GM19455 (cell line): ENCODE measurements around the gene MMEL1.

Experiments used
- ATAC-seq: cut with Tn5 transposase; IDR thresholded peaks from one replicate; pipeline ENCODE4 v1.9.1; 2021; ENCODE audit not compliant: unreplicated experiment

The MMEL1 gene

DNA sequence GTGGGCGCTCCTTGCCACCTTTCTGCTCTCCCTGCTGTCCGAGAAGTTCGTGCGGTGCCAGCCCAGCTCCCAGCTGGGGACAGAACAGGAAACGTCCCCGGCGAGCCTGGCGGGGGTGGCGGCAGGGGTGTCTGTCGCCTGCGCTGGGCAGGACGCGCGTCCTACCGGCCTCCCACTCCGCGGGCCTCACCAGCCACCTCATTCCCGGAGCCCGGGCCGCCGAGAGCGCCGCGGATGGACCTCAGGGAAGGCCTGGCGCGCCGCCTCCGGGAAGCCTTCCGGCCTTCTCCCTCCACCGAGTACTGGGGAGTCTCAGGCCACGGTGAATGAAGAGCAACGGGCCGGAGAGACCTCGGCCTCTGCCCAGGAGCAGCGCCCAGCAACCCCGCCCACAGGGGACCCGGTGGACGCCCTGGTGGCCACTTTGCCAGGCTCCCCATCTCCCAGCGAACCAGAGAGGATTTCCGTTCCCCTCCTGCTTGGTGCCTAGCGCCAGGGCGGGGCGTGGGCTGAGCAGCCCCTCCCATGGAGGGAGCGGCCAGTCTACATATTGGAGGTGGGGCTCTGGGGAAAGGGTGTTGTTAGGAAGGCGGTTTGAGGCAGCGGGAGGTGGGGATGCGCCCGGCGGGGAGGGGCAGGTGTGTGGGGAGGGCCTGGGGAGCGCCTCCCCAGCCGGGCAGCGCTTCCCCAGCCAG lies 86.2 kb downstream of the MMEL1 start:
- peak; percentile 32 for ATAC-seq

DNA sequence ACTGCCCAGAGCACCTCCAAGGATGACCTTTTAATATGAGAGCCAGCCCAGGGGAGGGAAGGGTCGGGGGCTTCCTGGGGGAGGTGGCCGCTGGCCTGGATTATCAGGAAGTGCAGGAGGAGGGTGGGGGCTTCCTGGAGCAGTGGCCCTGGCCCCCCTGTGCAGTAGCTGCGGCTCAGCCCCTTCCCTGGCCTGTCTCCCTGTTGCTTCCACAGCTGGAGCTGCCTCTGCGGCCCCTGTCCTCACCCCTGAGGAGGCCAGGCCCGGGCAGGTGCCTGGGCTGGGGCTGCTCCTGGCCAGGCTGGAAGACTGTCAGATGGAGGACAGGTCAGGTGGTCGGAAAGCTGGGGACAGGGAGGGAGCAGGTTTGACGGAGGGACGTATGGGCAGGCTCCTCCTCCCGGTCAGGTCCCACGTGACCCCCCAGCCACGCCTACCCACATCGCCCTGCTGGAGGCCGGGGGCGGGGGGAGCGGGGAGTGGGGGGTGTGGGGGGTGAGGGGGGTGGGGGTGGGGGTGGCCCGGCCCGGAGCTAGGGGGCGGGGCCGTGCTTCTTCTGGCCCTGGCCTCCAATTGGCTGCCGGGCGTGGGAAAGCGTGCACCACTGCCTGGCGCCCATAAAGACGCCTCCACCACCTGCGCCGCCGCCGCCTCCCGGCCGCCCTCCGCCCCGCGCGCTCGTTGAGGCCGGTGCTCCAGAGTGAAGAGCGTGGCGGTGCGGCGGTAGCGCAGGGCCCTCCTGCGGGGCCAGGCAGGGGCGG lies 86.9 kb downstream of the MMEL1 start:
- peak; percentile 37 for ATAC-seq

DNA sequence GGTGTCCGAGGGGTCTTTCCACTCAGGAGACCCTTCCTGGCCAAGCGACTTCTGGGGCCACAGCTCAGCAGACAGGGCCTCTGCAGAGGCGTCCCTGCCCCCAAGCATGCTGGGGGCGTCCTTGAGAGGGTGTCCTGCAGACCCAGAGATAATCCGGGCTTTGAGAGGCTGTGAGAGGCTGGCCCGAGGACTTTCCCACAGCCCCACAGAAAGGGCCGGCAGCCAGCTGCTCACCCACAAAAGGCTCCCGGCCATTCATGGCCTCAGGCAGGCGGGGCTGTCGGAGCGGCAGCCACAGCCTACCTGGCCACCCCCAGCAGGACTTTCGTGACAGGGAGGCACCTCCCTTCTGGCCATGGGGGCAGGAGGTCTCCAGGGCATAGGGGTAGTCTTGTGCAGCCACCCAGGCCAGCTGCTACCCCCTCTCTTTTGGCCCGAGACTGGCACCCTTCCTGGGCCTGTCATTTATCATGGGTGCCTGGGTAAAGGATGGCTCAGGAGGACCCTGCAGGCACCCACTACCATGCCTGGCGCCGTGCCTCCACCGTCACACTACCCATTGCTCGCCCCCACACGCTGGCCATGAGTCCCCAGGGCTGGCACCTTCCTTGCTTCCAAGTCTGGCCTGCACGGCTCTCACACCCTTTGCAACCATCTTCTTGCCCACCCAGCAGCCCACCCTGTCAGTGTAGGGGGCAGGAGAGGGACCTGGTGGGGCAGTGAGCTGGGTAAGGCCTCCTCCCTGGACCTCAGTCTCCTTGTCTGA lies 87.8 kb downstream of the MMEL1 start:
- ATAC-seq, result no peak

DNA sequence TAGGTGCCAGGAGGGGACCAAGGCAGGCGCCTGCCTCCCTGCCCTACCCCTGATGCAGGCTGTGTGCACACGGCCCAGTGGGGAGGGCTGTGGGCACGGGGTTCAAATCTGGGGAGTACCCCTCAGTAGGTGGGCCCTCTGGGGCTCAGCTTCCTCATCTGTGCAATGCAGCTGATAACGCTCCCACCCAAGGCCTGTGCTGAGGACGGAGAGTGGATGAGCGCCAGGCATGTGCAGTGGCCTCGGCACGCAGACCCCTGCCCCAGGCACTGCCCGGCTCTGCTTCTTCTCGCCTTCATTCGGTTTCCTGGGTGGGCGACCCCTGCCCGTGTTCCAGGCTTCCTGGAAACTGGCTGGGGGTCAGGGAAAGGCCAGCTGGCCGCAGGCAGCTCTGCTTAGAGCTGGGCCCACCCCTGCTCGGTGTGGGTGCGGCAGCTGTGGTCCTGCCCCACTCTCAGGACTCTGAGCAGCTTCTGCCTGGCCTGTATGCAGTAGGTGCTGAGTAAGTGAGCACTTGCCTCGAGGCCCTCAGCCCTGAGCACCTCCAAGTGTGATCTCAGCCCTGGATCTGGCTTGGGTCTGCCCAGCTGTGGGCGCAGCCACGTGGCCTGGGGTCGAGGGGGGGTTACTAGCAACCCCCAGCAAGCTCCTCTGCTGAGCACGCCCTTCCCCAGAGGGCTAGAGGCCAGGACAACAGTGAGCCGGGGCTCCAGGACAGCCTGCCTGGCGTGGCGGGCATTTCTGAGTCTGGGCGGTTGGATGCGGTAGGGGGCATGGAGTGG lies 88.5 kb downstream of the MMEL1 start:
- no peak for ATAC-seq

DNA sequence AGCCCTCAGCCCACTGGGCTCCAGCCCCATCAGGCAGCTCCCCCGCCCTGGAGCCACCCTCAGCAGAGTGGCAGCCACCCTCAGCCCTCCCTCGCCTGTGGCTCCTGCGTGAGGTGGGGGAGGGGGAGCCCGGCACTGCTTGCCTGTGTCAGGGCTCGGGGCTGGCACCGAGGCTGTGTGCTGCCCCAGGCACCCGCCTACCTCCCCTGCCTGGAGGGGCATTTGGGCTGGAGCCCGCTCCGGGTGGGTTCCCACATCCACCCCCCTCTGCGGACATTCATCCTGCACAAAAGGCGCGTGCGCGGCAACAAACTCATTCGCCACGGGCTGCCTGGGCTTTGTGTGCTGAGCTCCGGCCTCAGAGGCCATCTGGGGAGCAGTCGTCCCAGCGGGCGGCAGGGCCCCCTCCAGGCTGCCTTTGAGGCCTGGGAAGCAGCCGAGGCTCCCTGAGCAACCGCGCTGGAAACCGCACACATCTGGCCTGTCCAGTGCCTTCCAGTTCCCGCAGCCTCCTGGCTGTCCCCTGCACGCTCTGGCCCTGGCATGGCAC lies 89.2 kb downstream of the MMEL1 start:
- ATAC-seq, result no peak

DNA sequence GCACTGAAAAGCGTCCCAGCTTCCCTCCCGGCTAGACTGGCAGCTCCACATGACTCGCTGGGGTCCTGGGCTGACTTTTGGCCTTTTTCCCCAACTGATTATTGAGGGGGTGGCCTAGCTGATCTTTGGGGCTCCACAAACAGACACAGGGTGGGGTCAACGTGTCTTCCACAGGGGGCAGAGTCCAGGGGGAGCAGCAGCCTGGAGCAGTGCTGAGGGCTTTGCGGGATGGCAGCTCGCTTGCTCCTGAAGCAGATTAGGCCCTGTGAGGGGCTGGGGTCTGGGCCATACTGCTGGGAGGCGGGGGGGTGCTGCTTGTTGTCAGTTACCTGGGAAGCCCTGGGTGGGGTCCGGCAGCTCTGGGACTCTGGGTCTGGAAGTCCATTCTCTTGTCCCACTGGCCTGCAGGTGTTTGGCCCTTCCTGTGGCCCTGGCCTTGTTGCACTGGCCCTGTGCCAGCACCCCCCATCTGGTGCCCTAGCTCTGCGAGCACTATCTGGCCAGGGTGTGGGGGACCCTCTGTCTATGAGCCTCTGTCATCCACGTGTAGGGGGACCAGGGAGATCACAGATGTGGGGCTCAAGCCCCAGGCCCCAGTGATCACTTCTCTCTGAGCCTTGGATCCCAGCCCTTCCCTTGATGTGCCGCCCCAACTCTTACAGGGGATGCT lies 90.4 kb downstream of the MMEL1 start:
- no peak for ATAC-seq

DNA sequence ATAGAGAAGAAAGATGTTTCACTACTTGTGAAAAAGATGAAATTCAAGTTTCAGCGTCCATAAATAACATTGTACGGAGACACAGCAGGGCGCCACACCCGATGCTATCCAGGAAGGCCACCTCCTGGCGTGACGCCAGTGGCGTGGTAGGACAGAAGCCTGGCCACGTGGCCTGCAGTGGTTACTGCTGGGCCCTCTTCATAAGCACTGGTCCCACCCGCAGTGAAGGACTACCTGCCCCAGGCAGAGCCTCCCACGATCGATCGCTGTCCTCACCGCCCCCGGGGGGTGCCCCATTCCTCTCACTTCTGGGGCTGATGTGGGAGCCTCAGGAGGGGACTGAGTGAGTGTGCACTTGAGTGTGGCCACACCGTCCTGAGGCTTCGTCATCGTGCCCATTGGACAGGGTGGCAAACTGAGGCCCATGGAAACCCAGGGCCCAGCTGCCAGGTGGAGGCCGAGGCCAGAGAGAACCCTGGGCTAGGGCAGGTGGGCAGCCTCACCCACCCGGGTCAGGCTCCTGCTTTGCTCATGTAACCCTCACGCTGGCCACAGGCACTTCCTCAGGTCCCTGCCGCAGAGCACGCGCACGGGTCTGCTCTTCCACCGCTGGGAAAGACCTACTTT lies 91.1 kb downstream of the MMEL1 start:
- ATAC-seq, result no peak

DNA sequence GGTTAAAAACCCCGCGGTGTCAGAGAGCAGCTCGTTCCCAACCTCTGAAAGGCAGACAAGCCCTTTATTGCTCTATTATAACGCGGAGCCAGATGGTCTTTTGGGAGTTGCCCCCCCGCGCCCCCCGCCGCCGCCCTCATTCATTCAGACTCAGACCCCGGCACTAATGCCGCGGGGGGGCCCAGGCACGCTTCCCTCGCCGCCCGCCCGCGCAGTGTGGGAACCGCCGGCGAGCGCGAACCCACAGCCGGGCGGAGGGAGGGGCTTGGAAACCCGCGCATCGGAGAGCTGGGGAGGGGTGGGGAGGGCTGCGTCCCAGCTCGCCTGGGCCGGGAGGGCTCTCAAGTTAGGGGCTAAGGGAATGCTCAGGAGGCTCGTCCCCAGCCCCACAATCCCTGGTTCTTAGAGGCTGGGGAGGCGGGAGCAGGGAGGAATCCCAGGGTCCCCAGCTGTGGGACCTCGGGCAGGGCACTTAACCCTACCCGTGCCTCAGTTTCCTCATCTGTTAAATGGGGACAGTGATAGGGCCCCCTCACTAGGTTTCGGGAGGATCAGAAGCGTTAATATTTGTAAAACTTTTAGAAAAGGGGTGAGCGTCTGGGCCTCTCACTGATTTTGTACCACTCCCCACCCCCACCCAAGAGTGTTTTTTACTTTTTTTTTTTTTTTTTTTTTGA lies 91.9 kb downstream of the MMEL1 start:
- ATAC-seq, result no peak
